Fibroblast of villous mesenchyme (primary cell): ENCODE results near the gene LRP10. TPM values are rescaled to one million over a fixed set of nuclear protein-coding genes. Genes with fewer than 3 reads are reported as not detected.

Experiments
- DNase-seq: peaks from one replicate; pipeline ENCODE4 v3.0.0-alpha.2; 2010; ENCODE audit warnings: low read depth
- H3K4me3 ChIP-seq: 2 replicates; pipeline ENCODE4 v1.5.1; 2011; ENCODE audit warnings: low read depth, mild to moderate bottlenecking, low read length
- total RNA-seq: library from RNA; depleted of rRNA; stranded (reverse); fragments of >200 nt; gene quantifications from 2 replicates; pipeline ENCODE4 v1.2.3, GENCODE V29; 2012
- TF ChIP-seq, protein P1 (sequence below): IDR thresholded peaks from 2 replicates; pipeline ENCODE4 v1.5.1; 2012; ENCODE audit warnings: low read depth, mild to moderate bottlenecking, low read length; ENCODE audit not compliant: insufficient read depth

LRP10 gene
- total RNA-seq, 1 donor, result 104 TPM

DNA sequence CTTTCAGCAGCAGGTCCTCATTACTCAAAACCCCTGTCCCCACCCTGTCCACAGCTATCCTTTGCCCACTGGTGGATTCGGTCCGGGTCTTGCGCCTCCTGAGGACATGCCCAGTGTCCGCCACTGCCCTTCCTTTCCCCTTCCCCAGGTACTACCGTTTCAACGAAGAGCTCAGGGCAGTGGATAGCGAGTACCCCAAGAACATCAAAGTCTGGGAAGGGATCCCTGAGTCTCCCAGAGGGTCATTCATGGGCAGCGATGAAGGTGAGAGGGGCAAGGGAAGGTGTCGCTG, 26.5 kb upstream of the LRP10 start:
- TF ChIP-seq, protein P1, sequence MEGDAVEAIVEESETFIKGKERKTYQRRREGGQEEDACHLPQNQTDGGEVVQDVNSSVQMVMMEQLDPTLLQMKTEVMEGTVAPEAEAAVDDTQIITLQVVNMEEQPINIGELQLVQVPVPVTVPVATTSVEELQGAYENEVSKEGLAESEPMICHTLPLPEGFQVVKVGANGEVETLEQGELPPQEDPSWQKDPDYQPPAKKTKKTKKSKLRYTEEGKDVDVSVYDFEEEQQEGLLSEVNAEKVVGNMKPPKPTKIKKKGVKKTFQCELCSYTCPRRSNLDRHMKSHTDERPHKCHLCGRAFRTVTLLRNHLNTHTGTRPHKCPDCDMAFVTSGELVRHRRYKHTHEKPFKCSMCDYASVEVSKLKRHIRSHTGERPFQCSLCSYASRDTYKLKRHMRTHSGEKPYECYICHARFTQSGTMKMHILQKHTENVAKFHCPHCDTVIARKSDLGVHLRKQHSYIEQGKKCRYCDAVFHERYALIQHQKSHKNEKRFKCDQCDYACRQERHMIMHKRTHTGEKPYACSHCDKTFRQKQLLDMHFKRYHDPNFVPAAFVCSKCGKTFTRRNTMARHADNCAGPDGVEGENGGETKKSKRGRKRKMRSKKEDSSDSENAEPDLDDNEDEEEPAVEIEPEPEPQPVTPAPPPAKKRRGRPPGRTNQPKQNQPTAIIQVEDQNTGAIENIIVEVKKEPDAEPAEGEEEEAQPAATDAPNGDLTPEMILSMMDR, result no peak
- H3K4me3 ChIP-seq, result no peak overlapping the region
- no peak for DNase-seq

- TF ChIP-seq, protein P1, result no peak
- H3K4me3 ChIP-seq, result no peak overlapping the region
- DNase-seq, result no peak
Measured at GRCh38 chr14:22845821-22846625, 25.5 kb upstream of the LRP10 start.

DNA sequence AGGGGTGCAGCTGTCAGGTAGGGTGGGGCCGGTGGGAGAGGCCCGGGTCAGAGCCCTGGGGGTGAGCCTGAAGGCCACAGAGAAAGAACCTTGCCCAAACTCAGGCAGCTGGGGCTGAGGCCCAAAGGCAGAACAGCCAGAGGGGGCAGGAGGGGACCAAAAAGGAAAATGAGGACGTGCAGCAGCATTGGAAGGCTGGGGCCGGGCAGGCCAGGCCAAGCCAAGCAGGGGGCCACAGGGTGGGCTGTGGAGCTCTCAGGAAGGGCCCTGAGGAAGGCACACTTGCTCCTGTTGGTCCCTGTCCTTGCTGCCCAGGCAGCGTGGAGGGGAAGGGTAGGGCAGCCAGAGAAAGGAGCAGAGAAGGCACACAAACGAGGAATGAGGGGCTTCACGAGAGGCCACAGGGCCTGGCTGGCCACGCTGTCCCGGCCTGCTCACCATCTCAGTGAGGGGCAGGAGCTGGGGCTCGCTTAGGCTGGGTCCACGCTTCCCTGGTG, 24.7 kb upstream of the LRP10 start:
- TF ChIP-seq, protein P1, result no peak
- H3K4me3 ChIP-seq, result no peak overlapping the region
- DNase-seq, result no peak

GRCh38 chr14:22847661-22848341, 23.7 kb upstream of the LRP10 start:
- peak overlapping the region; percentile 8 for H3K4me3 ChIP-seq
- peak; percentile 90 for DNase-seq
- TF ChIP-seq, protein P1, result no peak

DNA sequence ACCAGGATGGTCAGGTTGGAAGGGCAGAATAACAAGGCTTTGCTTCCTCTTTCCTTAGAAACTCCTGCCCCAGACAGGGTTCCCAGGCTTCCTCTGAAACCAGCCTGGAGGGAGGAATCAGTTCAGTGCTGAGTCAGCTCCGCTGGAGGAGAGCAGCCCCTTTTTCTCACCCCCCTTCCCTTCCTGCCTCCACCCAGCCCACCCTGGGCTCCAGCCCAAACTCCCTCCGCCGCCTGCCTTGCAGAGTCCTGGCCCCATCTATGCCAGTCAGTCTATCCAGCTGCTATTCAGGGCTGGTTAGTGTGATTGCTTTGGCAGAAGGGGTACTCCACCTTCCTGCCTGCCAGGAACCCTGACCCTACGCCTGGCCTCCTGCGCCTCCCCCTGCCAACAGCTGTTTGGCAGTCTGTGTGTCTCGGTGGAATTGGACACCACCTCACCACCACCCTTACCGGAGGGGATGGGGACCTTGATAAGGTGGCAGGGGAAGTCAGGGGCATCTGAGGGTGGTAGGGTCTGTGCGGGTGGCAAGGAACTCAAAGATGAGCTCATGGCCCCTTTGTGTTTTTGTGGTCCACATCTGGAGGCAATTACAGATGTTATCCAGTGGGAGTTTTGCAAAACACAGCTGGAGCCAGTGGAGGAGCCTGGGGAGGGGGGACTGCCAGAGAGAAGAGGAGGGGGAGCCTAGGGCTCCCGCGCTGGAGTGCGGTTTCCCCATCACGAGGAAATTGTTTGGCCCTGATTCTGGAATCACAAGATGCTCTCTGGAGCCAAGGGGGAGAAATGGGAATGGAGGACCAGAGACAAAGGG, 23.0 kb upstream of the LRP10 start:
- TF ChIP-seq, protein P1, result no peak
- no peak overlapping the region for H3K4me3 ChIP-seq
- DNase-seq, result peak; percentile 98

GRCh38 chr14:22849212-22849819, 22.2 kb upstream of the LRP10 start:
- H3K4me3 ChIP-seq, result no peak overlapping the region
- DNase-seq, result peak; percentile 38
- TF ChIP-seq, protein P1, result no peak
